Measurements from ENCODE around the gene C4orf50. TPM values are rescaled to one million over a fixed set of nuclear protein-coding genes. Genes with fewer than 3 reads are reported as not detected.

Gene C4orf50
- total RNA-seq, 1 experiment from 2014 or later, result 0.17 TPM

DNA sequence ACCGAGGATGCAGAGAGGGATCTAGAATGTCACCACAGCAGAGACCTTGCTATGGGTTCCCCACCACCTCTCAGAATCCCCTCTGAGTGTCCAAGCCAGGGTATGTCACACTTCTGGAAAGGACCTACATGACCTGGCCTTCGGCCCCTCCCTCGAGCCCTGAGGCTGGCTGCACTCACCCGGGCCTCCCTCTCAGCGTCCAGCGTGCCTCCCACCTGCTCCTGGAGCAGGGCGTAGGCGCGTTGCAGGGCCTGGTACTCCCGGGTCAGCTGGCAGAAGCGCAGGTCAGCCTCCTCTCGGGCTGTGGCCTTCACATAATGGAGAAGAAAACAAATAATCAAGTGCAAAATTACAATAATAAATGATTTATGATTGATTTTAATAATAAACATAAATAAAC is 43.9 kb upstream of the C4orf50 start:
- no peak overlapping the region for H2AK5ac ChIP-seq (ENCODE audit: insufficient read length, low read length)
- WGBS (ENCODE audit: extremely low coverage, insufficient read length, low lambda C conversion rate), result no CpG with 5 or more reads among the region's 12 CpGs
- no peak for DNase-seq
- H3K23ac ChIP-seq (ENCODE audit: insufficient read length, low read depth, low read length), result no peak overlapping the region
- H3K9me3 Mint-ChIP-seq, result peaks cover 18 to 22% of the 10 kb centered on the region in 2 experiments
- no peaks in the 10 kb centered on the region for H3K9me3 ChIP-seq (ENCODE audit: control insufficient read depth, low read depth, low read length)
- H3K14ac ChIP-seq (ENCODE audit: insufficient read depth, low read length), result no peak overlapping the region
- H3K56ac ChIP-seq (ENCODE audit: insufficient read length, low read depth, low read length), result no peak overlapping the region
- no peak overlapping the region for H2BK120ac ChIP-seq (ENCODE audit: low read depth, low read length, poor library complexity, severe bottlenecking)
- no peak overlapping the region for H3K4ac ChIP-seq (ENCODE audit: low read depth, low read length)
- no peaks in the 10 kb centered on the region for H3K79me1 ChIP-seq (ENCODE audit: insufficient read depth, low read depth, low read length, poor library complexity, severe bottlenecking)
- no peak overlapping the region for H2BK5ac ChIP-seq (ENCODE audit: insufficient read length, low read length)
- peaks cover 22 to 29% (median 27%) of the 10 kb centered on the region in 3 experiments for H3K36me3 Mint-ChIP-seq (ENCODE audit: insufficient read depth in 1 of 3, low read depth in 3 of 3)
- H3K4me2 ChIP-seq (ENCODE audit: insufficient read depth, insufficient read length, low read length), result no peak overlapping the region
- 0 out of 7 replicates have a peak overlapping the region, but pooled peaks of 1 of the 3 experiments have one; percentile 27 for H3K27ac Mint-ChIP-seq
- H2BK15ac ChIP-seq (ENCODE audit: low read depth, low read length), result no peak overlapping the region
- TF ChIP-seq, protein P1, sequence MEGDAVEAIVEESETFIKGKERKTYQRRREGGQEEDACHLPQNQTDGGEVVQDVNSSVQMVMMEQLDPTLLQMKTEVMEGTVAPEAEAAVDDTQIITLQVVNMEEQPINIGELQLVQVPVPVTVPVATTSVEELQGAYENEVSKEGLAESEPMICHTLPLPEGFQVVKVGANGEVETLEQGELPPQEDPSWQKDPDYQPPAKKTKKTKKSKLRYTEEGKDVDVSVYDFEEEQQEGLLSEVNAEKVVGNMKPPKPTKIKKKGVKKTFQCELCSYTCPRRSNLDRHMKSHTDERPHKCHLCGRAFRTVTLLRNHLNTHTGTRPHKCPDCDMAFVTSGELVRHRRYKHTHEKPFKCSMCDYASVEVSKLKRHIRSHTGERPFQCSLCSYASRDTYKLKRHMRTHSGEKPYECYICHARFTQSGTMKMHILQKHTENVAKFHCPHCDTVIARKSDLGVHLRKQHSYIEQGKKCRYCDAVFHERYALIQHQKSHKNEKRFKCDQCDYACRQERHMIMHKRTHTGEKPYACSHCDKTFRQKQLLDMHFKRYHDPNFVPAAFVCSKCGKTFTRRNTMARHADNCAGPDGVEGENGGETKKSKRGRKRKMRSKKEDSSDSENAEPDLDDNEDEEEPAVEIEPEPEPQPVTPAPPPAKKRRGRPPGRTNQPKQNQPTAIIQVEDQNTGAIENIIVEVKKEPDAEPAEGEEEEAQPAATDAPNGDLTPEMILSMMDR (conservative IDR thresholded peaks at IDR 0.05), result no peak
- no peak overlapping the region for H4K91ac ChIP-seq (ENCODE audit: insufficient read length, low read depth, low read length)
- H3K79me2 ChIP-seq (ENCODE audit: insufficient read depth, low read length), result no peaks in the 10 kb centered on the region
- no peaks in the 10 kb centered on the region for H3K27me3 ChIP-seq (ENCODE audit: insufficient read depth, low read length)
- no peak overlapping the region for H4K8ac ChIP-seq (replicated peaks; ENCODE audit: insufficient read length, low read depth, low read length)
- H3T11ph ChIP-seq (ENCODE audit: low read length), result no peak overlapping the region
- H4K20me1 ChIP-seq (ENCODE audit: control insufficient read depth, insufficient read depth, insufficient read length), result no peaks in the 10 kb centered on the region
- H3K9ac ChIP-seq (ENCODE audit: extremely low read depth, insufficient read length, low read length), result no peak overlapping the region
- no peak overlapping the region for H3K18ac ChIP-seq (ENCODE audit: insufficient read length, low read depth, low read length)
- peaks cover 0 to 4% of the 10 kb centered on the region in 2 experiments; a peak in 2 of 4 replicates for H3K4me1 Mint-ChIP-seq
- no peak overlapping the region for H2AFZ ChIP-seq (ENCODE audit: low read length)
- no peak overlapping the region for H4K5ac ChIP-seq (ENCODE audit: insufficient read length, low read depth, low read length)
- no peak overlapping the region for H3K27ac ChIP-seq (ENCODE audit: insufficient read length, low read depth, low read length)
- H3K23me2 ChIP-seq (ENCODE audit: insufficient read length, low read depth, low read length, poor library complexity, severe bottlenecking), result no peaks in the 10 kb centered on the region
- no peak overlapping the region for H2BK20ac ChIP-seq (ENCODE audit: low read depth, low read length, poor library complexity, severe bottlenecking)
- H3K4me1 ChIP-seq (ENCODE audit: insufficient read depth, low read length), result no peaks in the 10 kb centered on the region
- H3K4me3 Mint-ChIP-seq, result no peak overlapping the region
- H2BK12ac ChIP-seq (ENCODE audit: insufficient read length, low read depth, low read length), result no peak overlapping the region
- peaks cover 8% of the 10 kb centered on the region for H3K27me3 Mint-ChIP-seq (ENCODE audit: low read depth)

All from H9 (cell line).